Measurements from ENCODE around the gene FNDC8.

Gene FNDC8

GRCh38 chr17:35154196-35155165 lies 33.1 kb downstream of the FNDC8 start:
- H3K9me3 ChIP-seq, result no peaks in the 10 kb centered on the region
- H3K9ac ChIP-seq, result no peak overlapping the region
- no peak overlapping the region for H3K4me2 ChIP-seq
- no peak overlapping the region for H3K4me3 ChIP-seq
- H3K4me1 ChIP-seq, result no peaks in the 10 kb centered on the region
- no peaks in the 10 kb centered on the region for H3K36me3 ChIP-seq
- H4K20me1 ChIP-seq, result no peaks in the 10 kb centered on the region
- TF ChIP-seq Cebpa-rat (IDR thresholded peaks at IDR 0.05), result no peak
- no peak overlapping the region for H3K27ac ChIP-seq
- no peaks in the 10 kb centered on the region; the same call in 1 of the 2 replicates for H3K27me3 ChIP-seq

- Histone ChIP-seq H3K36me3 (no peaks in the 10 kb centered on the region), H3K27ac (no peak overlapping the region), H3K9me3 (no peaks in the 10 kb centered on the region), H4K20me1 (no peaks in the 10 kb centered on the region), H3K4me2 (no peak overlapping the region), H3K4me1 (no peaks in the 10 kb centered on the region), H3K4me3 (no peak overlapping the region), H3K9ac (no peak overlapping the region), H3K27me3 (no peaks in the 10 kb centered on the region; the same call in 1 of the 2 replicates)
- TF ChIP-seq Cebpa-rat (IDR thresholded peaks at IDR 0.05), result no peak
Measured at GRCh38 chr17:35155246-35155645, 33.8 kb downstream of the FNDC8 start.

- Histone ChIP-seq H3K4me2 (no peak overlapping the region), H3K9ac (no peak overlapping the region), H3K36me3 (no peaks in the 10 kb centered on the region), H3K9me3 (no peaks in the 10 kb centered on the region), H3K27me3 (no peaks in the 10 kb centered on the region), H4K20me1 (no peaks in the 10 kb centered on the region), H3K4me3 (no peak overlapping the region), H3K4me1 (no peaks in the 10 kb centered on the region), H3K27ac (no peak overlapping the region)
- no peak for TF ChIP-seq Cebpa-rat (IDR thresholded peaks at IDR 0.05)
Measured at GRCh38 chr17:35159940-35160339, 38.5 kb downstream of the FNDC8 start.

GRCh38 chr17:35160354-35161201 lies 39.2 kb downstream of the FNDC8 start:
- Histone ChIP-seq H3K27ac (no peak overlapping the region), H3K9me3 (no peaks in the 10 kb centered on the region), H3K9ac (no peak overlapping the region), H3K27me3 (no peaks in the 10 kb centered on the region), H3K36me3 (no peaks in the 10 kb centered on the region), H3K4me2 (no peak overlapping the region), H3K4me1 (no peaks in the 10 kb centered on the region), H3K4me3 (no peak overlapping the region), H4K20me1 (no peaks in the 10 kb centered on the region)
- TF ChIP-seq Cebpa-rat (IDR thresholded peaks at IDR 0.05), result no peak

GRCh38 chr17:35161281-35161761 lies 39.9 kb downstream of the FNDC8 start:
- Histone ChIP-seq H3K27ac (no peak overlapping the region), H3K36me3 (no peaks in the 10 kb centered on the region), H3K9me3 (no peaks in the 10 kb centered on the region), H3K27me3 (no peaks in the 10 kb centered on the region), H3K4me2 (no peak overlapping the region), H3K4me3 (no peak overlapping the region), H3K4me1 (no peaks in the 10 kb centered on the region), H4K20me1 (no peaks in the 10 kb centered on the region), H3K9ac (no peak overlapping the region)
- no peak for TF ChIP-seq Cebpa-rat (IDR thresholded peaks at IDR 0.05)

- H3K27ac ChIP-seq, result no peak overlapping the region
- H3K4me3 ChIP-seq, result no peak overlapping the region
- no peak overlapping the region for H3K4me2 ChIP-seq
- TF ChIP-seq Cebpa-rat (IDR thresholded peaks at IDR 0.05), result no peak
- H3K27me3 ChIP-seq, result no peaks in the 10 kb centered on the region
- H3K9ac ChIP-seq, result no peak overlapping the region
- no peaks in the 10 kb centered on the region for H3K9me3 ChIP-seq
- H3K4me1 ChIP-seq, result no peaks in the 10 kb centered on the region
- H4K20me1 ChIP-seq, result no peaks in the 10 kb centered on the region
- H3K36me3 ChIP-seq, result no peaks in the 10 kb centered on the region
Measured at GRCh38 chr17:35162755-35163154, 41.3 kb downstream of the FNDC8 start.

- TF ChIP-seq Cebpa-rat (IDR thresholded peaks at IDR 0.05), result no peak
Measured at GRCh38 chr17:35163886-35164285, 42.5 kb downstream of the FNDC8 start.

GRCh38 chr17:35164716-35165115 lies 43.3 kb downstream of the FNDC8 start:
- Histone ChIP-seq H3K4me1 (no peaks in the 10 kb centered on the region), H3K4me3 (no peak overlapping the region), H3K27me3 (no peaks in the 10 kb centered on the region), H4K20me1 (no peaks in the 10 kb centered on the region), H3K9me3 (no peaks in the 10 kb centered on the region), H3K9ac (no peak overlapping the region), H3K27ac (no peak overlapping the region), H3K36me3 (no peaks in the 10 kb centered on the region), H3K4me2 (no peak overlapping the region)
- TF ChIP-seq Cebpa-rat (IDR thresholded peaks at IDR 0.05), result no peak

More at GRCh38 chr17:35163886-35164285, 42.5 kb downstream of the FNDC8 start:
- Histone ChIP-seq H3K27me3 (no peaks in the 10 kb centered on the region), H4K20me1 (no peaks in the 10 kb centered on the region), H3K9ac (no peak overlapping the region), H3K27ac (no peak overlapping the region), H3K4me1 (no peaks in the 10 kb centered on the region), H3K9me3 (no peaks in the 10 kb centered on the region), H3K4me3 (no peak overlapping the region), H3K36me3 (no peaks in the 10 kb centered on the region), H3K4me2 (no peak overlapping the region)

- Histone ChIP-seq H4K20me1 (no peaks in the 10 kb centered on the region), H3K9ac (no peak overlapping the region), H3K4me2 (no peak overlapping the region), H3K27me3 (no peaks in the 10 kb centered on the region), H3K9me3 (no peaks in the 10 kb centered on the region), H3K4me1 (no peaks in the 10 kb centered on the region), H3K36me3 (no peaks in the 10 kb centered on the region), H3K27ac (no peak overlapping the region), H3K4me3 (no peak overlapping the region)
- no peak for TF ChIP-seq Cebpa-rat (IDR thresholded peaks at IDR 0.05)
Measured at GRCh38 chr17:35166526-35166925, 45.1 kb downstream of the FNDC8 start.

- H3K4me1 ChIP-seq, result no peaks in the 10 kb centered on the region
- no peak overlapping the region for H3K4me2 ChIP-seq
- H4K20me1 ChIP-seq, result no peaks in the 10 kb centered on the region
- no peaks in the 10 kb centered on the region for H3K36me3 ChIP-seq
- no peaks in the 10 kb centered on the region for H3K9me3 ChIP-seq
- H3K27me3 ChIP-seq, result no peaks in the 10 kb centered on the region
- no peak for TF ChIP-seq Cebpa-rat (IDR thresholded peaks at IDR 0.05)
- no peak overlapping the region for H3K27ac ChIP-seq
- H3K4me3 ChIP-seq, result no peak overlapping the region
- no peak overlapping the region for H3K9ac ChIP-seq
Measured at GRCh38 chr17:35167046-35167445, 45.6 kb downstream of the FNDC8 start.
